OCI-LY7 (cell line): ENCODE results near the gene SASH1.

Experiments used
- CTCF ChIP-seq: fragments of 200-600 bp; sonication (generic); conservative IDR thresholded peaks from 2 replicates; pipeline ENCODE4 v1.5.1; 2014; ENCODE audit warnings: mild to moderate bottlenecking, antibody characterized with exemption, low read length, moderate library complexity, mixed read lengths
- EZH2phosphoT487 ChIP-seq: fragments of 200-600 bp; sonication (generic); IDR thresholded peaks from 2 replicates; pipeline ENCODE4 v1.6.1; 2018; ENCODE audit warnings: low read depth, borderline replicate concordance, mild to moderate bottlenecking, mixed run types, antibody characterized with exemption, low read length, moderate library complexity, mixed read lengths

DNA sequence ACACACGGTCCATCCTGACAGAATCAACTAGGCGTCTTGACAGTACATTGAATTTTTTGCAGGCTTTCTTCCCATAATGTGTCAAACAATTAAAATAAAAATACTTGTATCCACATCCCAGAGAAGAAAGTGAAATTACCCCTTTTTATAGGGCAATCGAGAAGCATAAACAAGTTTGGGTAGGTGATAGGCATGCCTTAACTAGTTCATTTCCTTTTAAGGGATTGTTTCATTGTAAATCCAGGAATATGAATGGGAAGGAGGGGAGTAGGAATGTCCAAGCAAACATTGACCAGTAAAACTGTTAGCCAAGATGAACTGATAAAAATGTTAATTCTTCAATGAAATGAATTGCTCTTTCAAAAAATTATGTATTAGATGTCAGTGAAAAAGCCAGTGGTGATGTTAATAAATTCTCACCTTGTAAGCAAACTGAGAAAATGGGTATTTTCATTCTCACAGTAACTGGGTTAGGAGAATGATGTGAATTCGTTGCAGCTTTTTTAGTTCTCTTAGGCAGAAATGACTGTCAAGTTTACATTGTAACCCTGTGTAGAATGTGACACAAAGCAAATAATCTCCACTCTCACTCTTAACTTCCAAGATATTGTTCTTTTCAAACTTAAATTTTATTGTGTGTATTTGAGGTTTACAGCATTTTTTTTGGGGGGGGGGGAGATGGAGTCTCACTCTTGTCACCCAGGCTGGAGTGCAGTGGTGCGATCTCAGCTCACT lies 31.6 kb downstream of the SASH1 start:
- TF ChIP-seq CTCF: no peak
- no peak for TF ChIP-seq EZH2phosphoT487
